ENCODE data around the gene PPARG.

PPARG gene

DNA sequence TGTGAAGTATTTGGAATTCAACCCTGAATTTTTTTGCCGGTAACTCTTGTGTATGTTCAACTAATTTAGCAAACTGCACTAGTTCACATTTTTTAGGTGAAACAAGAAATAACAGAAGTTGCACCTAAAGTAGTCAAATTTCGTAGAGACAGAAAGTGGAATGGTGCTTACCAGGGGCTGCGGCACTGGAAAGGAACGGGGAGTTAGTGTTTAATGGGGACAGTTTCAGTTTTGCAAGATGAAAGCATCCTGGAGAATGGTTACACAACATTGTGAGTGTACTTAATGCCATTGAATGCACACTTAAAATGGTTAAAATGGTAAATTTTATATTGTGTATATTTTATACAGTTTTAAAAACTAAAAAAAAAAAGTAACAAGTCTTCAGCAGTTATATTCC is 27.4 kb downstream of the PPARG start:
- no peak for DNase-seq

DNA sequence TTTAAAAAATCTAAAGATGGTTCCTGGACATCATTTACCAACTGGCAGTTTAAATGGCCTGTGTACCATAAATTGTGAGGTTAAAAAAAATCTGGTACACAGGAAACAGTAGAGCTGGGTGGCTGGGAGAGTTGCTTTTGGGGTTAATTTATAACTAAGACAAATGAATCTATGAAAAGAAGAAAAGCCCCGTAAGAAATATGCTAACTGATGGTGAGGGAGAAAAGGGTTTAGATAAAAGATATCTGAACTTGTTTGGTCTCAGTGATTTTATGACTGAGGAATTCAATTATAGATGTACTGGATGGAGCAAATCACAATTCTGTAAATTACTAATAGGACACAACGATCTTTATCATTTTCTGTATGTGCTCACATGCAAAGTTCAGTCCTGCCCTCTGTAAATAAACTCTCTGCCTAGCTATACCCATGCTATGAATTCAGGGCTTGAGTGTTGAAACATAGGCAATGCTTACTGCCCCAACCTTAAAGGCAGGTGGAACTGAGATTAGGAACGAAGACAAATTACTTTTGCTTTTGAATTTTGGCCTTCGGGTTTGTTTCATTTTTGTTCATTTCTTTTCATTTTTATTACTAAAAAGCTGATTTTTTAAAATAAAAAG is 28.0 kb downstream of the PPARG start:
- no peak for DNase-seq

DNA sequence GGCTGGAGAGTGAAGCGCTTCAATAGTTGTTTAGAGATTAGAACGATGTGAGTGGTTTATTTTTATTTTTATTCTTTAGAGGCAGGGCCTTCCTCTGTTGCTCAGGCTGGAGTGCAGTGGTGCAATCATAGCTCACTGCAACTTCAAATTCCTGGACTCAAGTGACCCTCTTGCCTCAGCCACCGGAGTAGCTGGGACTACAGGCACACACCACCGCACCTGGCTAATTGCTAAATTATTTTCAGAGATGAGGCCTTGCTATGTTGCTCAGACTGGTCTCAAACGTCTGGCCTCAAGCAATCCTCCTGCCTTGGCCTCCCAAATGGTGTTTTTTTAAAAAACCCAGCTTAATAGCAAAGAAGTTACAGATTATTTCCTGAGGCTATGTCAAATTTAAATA is 29.0 kb downstream of the PPARG start:
- no peak for DNase-seq

GRCh38 chr3:12318758-12319621 is 30.1 kb downstream of the PPARG start:
- no peak for DNase-seq

GRCh38 chr3:12321015-12321414 is 32.1 kb downstream of the PPARG start:
- DNase-seq: no peak

DNA sequence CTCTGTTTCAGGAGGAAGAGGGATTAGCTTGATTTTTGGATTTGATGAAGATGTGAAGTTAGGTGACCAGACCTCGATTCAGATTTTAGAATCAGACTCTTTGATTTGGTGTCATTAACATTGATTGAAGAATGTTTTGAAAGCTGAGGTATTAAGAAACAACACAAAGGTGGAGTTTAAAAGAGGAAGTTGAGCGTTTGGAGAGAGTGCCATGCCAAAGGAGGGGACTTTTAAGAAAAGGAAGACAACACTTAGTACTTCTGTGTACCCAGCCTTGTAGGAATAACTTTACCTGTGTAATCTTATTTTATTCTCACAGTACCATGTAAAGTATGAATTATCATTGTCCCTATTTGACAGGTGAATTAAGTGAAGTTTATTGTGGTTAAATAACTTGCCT is 34.4 kb downstream of the PPARG start:
- no peak for DNase-seq

DNA sequence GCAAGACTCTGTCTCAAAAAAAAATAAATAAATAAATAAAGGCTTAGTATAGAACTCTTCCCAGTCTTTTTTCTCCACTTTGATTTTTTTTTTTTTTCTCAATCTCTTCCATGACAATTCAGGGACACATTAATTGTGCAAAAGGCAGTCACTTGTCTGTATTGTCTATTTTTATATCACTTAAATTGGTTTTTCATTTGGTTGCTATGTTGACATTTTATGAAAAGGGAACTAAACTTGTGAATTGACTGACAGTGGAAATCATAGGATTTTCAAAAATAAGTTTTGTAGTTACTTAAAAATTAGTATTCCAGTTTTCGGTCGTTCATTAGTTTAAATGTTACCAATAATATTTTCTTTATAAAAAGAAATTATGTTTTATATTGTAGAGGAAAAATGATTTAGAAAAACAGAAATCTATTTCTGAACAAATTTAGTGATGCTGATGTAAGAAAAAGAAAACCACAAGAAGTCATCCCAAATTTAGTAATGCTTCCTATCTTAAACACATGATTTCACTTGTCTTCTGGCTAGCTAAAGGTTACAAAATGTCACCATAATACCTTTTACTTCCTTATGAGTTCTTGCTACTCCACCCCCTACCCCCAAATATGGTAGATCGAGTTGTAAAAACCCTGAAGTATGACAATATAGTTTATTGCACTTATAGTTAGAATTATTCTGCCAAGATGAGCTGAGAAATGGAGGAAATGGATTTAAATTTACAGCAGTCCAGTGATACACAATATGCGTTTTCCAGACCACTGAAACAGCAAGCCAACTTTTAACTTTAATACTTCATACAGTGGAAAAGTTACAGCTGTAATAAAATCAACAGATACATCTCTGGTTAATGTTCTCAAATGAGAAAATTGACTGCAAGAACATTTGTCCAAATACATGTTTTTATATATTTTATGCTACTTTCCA is 37.0 kb downstream of the PPARG start:
- no peak for DNase-seq

GRCh38 chr3:12327021-12327420 is 38.2 kb downstream of the PPARG start:
- no peak for DNase-seq

- DNase-seq: no peak
These were observed 39.4 kb downstream of the PPARG start for GRCh38 chr3:12328132-12328836.

DNA sequence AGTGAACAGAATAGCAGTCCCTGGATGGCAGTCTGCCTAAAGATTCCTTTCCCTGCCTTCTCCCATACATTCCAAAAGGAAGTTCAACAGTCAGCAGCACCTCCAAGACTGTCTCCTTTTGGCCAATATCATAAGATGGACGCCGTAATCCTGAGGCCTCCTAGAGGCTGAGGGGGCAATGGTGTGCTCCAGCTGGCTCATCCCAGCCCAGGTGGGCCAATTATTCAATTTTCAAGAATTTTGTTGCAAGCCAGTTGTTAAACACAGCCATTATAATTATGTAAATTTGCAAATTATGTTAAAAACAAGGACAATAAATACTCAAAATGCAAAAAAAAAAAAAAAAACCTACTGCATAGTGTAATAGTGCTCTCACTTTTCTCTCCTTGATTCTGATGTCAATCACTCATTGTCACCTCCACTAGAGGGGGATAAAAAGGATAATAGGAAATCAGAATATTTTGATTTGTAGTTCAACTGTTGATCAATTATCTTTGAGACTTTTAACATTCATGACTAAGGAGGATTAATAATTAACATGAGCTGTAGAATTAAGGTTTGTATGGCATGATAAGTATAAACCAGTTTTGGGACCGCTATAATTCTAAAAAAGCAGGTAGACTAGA is 40.1 kb downstream of the PPARG start:
- no peak for DNase-seq

DNA sequence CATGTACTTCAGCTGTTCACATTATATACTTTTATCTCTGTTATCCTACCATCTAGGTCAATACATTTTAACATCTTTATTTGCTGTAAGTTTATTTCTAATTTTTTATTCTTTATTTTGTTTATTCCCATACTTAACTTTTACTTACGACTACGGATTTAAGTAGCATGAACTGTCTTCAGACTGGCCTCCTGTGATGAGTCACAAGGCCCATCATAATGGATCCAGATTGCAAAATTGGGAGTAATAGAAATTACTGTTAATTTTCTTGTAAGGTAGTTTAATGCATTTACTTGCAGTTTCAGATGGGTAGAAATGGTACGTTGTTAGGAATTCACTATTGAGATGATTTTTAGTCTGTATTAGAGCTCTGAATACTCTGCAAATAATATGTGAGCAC is 45.9 kb downstream of the PPARG start:
- no peak for DNase-seq

GRCh38 chr3:12335421-12335820 is 46.6 kb downstream of the PPARG start:
- no peak for DNase-seq

DNA sequence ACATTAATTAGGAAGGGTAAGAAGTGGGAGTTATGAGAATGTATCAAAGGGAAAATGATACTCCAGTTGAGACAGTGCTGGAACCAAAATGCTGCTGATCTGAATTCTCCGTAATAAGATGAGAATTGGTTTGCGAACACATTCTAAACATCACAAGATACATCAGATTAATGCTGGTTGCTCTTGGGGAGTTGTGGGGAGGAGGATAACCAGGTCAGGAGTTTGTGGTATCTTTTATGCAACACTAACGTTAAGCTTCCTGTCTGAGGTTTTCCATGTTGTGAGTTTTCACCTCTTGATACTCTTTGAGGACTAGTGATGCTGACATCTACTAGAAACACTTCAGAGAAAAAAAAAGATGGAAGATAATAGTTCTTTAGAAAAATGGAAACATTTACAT is 47.2 kb downstream of the PPARG start:
- DNase-seq: no peak

GRCh38 chr3:12338595-12339546 is 50.0 kb downstream of the PPARG start:
- DNase-seq: no peak

DNA sequence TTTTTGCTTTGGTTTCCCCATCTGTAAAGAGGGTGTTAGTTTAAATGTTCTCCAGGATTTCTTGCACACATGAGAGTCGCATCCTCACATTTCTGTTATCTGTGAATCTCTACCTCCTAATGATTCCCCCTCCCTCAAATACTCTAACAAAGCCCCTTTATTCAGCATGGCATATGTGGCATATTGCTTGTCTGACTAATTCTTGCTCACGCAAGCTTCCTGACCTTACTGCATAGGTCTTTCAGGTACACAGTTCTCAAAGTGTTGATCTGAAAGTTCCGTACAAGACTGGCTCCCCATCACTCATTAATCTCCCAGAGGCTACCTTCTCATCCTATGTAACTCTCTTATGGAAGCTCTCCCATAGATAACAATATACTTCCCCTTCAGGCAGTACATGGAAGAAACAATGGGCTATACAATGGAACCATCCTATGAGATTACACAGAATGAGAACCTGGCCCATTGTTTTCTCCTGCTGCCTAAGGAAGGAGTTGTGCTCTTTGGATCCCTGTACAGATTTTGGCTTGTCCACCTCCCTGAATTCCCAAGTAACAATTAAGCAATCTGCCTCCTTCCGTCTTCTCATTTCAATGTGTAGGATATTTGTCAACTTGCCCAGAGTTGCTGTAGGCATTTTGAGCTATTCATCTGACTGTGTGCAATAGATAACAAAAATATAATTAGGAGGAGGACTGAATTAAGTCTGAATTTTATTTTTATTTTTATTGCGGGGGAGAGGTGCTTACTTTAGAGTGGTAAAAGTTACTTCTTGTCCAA is 51.0 kb downstream of the PPARG start:
- no peak for DNase-seq

GRCh38 chr3:12340506-12340905 is 51.6 kb downstream of the PPARG start:
- no peak for DNase-seq

DNA sequence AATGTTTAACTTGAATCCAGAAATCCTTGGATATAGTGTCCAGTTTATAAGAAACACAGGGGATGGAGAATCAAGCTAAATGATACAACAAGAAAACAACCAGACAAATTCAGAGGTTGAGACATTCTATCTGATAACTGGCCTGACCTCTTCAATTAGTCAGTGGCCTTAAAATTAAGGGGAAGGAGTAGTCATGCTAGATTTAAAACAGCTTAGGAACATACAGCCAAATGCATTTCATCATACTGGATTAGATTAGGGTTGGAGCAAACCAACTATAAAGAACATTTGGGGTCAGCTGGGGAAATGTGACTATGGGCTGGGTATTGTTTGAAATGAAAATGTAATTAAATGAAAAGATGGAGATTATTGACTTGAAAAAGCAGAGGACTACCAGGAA is 53.3 kb downstream of the PPARG start:
- no peak for DNase-seq

GRCh38 chr3:12343047-12343501 is 54.2 kb downstream of the PPARG start:
- DNase-seq: no peak

- no peak for DNase-seq
These were observed 56.3 kb downstream of the PPARG start for GRCh38 chr3:12345141-12345561.

Measured in NCI-H1930 (cell line).